Renal cortical epithelial cell (primary cell): ENCODE data around the gene CDK6. TPM values are rescaled to one million over a fixed set of nuclear protein-coding genes. Genes with fewer than 3 reads are reported as not detected.
A peak's percentile ranks its signal among the peaks of the same experiment; 100 is the strongest.
"Not testable (repeated sequence)": the region's sequence is repeated elsewhere in the genome, so short reads cannot be mapped to it uniquely, and the experiment has no call there.

Experiments used
- DNase-seq: peaks from one replicate; pipeline ENCODE4 v3.0.0-alpha.2; 2011; ENCODE audit warnings: low read depth
- total RNA-seq: library from RNA; depleted of rRNA; stranded (reverse); fragments of >200 nt; gene quantifications from 2 replicates; pipeline ENCODE4 v1.2.3, GENCODE V29; 2014

Gene CDK6
- 138 and 189 TPM in 2 replicates for total RNA-seq

DNA sequence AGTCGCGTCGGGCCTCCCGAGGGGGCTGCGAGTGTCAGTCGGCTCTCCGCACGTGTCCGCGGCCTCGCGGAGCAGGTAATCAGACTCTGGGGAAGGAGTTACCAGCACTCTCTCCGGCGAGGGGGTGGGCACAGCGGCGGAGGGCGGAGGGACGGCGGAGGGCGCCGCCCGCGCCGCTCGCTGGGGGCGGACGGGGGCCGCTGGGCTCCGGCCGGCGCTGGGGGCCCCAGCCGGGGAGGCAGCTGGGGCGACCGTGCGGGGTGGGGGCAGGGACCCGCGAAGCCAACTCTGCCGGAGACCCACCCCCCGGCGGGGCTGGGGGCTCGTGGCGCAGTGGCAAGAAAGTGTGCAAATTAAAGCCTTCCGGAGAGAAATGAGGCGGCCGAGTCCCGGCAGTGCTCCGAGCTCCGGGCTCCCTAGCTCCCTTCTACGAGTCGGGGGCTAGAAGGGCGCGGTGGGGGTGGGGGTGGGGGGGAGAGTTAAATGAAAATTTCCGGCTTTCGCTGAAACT lies at the start of gene CDK6:
Gene CDK6, minus strand, starts transcription at position 85 of the 511 bp plus-strand sequence. CDS start 3,250 bp downstream, outside the sequence.
- no peak for DNase-seq

DNA sequence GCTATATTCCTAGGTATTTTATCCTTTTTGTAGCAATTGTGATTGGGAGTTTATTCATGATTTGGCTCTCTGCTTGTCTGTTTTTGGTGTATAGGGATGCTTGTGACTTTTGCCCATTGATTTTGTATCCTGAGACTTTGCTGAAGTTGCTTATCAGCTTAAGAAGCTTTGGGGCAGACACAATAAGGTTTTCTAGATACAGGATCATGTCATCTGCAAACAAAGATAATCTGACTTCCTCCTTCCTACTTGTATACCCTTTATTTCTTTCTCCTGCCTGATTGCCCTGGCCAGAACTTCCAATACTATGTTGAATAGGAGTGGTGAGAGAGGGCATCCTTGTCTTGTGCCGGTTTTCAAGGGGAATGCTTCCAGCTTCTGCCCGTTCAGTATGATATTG lies 49.7 kb upstream of the CDK6 start:
- not testable (repeated sequence) for DNase-seq

DNA sequence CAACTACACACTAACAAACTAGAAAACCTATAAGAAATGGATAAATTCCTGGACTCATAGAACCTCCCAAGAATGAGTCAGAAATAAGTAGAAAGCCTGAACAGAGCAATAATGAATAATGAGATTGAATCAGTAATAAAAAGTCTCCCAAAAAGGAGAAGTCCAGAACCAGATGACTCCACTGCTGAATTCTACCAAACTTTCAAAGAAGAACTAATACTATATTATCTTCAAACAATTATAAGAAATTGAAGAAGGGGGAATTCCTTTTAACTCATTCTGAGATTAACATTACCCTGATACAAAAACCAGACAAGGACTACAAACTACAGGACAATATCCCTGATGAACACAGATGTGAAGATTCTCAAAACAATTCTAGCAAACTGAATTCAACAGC lies 47.8 kb upstream of the CDK6 start:
- DNase-seq, result no peak

- DNase-seq, result no peak
Observed at GRCh38 chr7:92882760-92883159, 46.4 kb upstream of the CDK6 start.

DNA sequence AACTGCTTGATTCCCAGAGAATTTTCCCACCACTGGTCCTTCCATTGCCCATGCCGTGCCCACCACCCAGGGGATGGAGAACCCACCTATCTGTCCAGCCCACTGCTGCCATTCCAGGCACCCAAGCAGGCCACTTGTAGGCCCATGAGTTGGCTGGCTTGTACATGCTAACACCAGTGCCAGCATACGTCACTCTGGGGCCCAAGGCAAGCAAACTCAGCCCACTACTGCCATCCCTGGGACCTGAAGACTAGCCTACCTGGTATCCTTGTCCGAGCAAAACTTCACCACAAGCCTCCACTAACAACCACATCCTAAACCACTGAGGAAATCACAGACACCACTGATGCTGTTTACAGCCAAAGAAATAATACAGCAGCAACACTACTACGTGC lies 44.7 kb upstream of the CDK6 start:
- no peak for DNase-seq

GRCh38 chr7:92880212-92881090 lies 44.1 kb upstream of the CDK6 start:
- peak; percentile 15 for DNase-seq

DNA sequence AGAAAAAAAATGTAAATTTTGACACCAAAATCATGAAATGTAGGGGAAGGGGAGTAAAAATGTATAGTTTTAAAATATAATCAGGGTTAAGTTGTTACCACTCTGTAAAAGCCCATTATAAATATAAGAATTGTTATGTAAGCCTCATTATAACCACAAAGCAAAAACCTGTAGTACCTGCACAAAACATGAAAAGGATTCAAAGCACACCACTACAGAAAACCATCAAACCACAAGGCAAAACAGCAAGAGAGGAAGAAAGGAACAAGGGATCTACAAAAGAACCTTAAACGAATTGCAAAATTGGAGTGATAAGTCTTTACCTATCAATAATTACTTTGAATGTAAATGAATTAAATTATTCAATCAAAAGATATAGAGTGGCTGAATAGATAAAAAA lies 41.0 kb upstream of the CDK6 start:
- no peak for DNase-seq

GRCh38 chr7:92876836-92877235 lies 40.5 kb upstream of the CDK6 start:
- no peak for DNase-seq

GRCh38 chr7:92875719-92876118 lies 39.3 kb upstream of the CDK6 start:
- peak; percentile 17 for DNase-seq

- DNase-seq, result no peak
Observed at GRCh38 chr7:92875173-92875572, 38.8 kb upstream of the CDK6 start.

DNA sequence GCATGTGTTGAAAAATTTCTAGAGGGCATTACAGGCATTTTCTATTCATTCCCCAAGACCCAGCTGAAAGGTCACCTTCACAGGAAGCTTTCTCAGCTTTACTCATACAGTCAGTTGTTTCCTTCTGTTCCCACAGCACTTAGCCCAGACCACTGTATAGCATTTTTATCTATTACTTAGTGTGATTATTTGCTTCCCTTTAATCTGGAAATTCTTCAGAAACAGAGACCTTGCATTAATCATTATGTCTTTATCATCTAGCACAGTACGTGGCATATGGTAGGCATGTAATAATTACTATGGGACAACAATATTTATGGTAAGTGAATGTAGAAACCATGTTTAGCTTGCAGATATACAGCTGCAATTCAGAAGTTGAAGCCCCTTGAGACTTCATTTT lies 38.2 kb upstream of the CDK6 start:
- no peak for DNase-seq

DNA sequence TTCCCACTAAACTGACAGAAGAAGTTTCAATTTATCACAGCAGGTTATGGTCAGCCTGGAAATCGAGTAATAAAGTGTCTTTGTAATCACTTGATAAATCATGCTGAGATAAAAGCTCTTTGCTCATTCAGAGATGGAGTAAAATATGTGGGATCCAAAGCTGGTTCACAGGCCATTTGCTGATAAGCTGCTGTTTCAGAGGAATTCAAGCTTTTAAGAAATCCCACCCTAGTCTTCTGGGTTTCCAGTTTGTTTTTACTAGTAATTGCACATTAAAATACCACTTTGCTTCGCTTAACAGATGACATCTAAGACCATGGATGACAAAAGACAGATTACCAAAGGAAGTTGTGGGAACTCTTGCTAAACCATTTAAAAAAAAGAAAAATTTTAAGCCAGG lies 37.4 kb upstream of the CDK6 start:
- DNase-seq, result no peak

DNA sequence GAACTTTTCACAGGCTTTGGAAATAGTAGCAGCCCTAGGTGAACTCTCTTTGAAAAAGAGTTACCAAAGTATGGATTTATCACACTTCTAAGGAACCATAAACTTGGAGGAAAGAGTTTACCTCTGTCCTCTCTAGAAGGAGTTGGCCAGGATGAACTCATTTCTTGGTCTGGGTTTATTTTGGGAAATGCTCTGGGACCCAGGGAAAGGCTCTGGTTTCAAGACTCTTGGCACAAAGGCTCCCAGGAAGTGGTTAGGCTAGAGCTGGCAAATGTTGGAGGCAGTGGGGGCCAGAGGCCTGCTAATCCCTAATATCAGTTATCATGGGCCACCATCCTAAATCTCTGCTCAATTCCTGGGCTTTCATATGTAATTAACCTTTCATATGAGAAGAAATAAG lies 36.3 kb upstream of the CDK6 start:
- DNase-seq, result no peak

DNA sequence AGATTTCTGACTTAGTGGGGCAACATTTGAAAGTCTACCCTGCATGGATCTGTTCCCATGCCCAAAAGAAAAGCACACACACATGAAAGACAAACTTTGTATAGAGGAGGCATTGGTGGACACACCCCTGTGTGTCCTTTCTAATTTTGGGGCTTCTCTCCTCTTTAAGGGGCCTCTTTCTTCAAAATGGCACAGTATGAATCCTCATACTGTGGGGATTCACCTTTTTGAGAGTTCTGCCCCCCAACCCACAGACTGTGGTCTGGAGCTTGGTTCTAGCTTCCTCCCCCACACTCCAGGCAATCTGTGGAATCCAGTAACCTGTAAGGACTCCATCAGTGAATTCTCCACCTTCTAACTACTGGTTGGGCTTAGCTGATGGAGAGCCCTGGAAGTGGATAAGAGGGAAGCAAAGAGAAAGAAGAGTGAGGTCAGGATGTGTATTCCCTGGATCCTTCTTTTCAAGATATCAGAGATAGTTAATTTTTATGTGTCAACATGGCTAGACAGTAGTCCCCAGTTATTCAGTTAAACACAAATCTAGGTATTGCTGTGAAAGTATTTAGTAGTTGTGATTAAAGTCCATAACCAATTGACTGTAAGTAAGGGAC lies 32.4 kb upstream of the CDK6 start:
- no peak for DNase-seq

GRCh38 chr7:92864169-92864568 lies 27.8 kb upstream of the CDK6 start:
- not testable (repeated sequence) for DNase-seq

- no peak for DNase-seq
Observed at GRCh38 chr7:92856436-92856835, 20.1 kb upstream of the CDK6 start.

GRCh38 chr7:92854501-92855238 lies 18.3 kb upstream of the CDK6 start:
- DNase-seq, result no peak

- DNase-seq, result no peak
Observed at GRCh38 chr7:92851732-92852131, 15.4 kb upstream of the CDK6 start.

DNA sequence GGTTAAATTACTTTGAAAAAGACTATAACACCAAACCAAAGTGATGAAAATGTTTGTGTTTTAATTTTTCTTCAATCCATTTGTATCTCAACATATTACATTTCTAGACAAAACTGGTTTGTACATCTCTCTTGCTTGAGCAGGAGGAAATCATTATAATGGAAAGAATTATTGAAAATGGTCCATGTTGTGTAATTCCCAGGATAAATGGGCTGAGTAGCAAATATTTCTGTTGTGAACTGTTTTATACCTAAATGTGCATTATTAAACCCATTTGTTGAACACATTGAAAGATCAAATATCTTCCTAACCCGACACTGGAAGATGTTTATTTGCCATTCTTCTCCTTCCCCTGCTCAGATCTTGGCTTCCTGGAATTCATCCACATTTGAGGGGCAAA lies 14.1 kb upstream of the CDK6 start:
- no peak for DNase-seq

DNA sequence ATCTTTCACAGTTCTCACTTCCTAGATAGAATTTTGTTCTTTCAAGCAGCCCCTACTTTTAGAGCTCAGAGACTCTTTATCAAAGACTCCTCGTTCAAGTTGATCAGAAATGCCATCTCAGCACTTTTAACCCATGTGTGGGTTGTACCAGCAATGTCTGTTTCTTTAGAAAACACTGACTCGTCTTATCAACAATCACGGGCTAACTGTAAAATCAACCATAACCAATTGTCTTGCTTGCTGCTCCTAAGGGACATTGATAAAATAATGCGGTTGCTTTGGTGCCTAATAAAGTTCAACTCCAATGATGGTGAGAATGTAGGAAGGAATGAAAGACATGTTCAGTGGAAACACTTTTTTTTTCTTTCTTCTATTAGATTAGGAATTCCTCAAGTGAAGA lies 12.9 kb upstream of the CDK6 start:
- DNase-seq, result no peak

GRCh38 chr7:92848851-92849250 lies 12.5 kb upstream of the CDK6 start:
- no peak for DNase-seq

DNA sequence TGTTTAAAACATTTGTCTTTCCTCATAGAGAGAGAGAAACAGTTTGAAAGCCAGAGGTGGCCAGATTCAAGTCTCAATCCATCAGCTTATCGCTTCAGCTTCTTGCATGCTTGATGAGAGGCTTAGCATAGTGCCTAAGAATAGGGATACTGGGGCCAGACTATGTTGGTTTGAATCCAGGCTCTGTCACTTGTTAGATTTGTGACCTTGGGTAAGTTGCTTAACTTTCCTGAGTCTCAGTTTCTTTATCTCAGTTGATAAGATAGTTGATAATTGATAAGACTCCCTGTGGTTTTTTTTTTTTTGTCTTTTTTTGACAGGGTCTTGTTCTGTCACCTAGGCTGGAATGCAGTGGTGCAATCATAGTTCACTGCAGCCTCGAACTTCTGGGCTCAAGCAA lies 12.1 kb upstream of the CDK6 start:
- DNase-seq, result no peak

DNA sequence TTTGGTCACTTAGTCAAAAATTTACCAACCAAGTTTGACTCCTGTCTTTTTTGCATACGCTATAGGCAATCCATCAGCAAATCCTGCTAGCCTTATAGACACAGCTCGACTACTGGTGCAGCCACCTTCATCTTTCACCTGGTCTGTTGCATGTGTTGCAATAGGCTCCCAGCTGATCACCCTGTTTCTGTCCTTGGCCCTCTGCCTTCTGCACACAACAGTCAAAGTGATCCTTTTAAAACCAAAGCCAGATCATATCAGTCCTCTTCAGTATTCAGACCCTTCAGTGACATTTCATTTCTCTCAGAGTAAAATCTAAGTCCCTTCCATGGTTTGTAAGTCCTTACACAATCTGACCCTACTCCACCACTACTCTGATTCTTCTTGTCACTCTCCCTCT lies 10.9 kb upstream of the CDK6 start:
- no peak for DNase-seq
